ENCODE measurements around the gene TMEM212. TPM values are rescaled to one million over a fixed set of nuclear protein-coding genes. Genes with fewer than 3 reads are reported as not detected.
A peak's percentile ranks its signal among the peaks of the same experiment; 100 is the strongest.

The TMEM212 gene
- total and polyA plus RNA-seq, 2 of the 13 experiments (the other 11 are each of a cell fraction or from before 2014, with no cell fraction given): not detected

DNA sequence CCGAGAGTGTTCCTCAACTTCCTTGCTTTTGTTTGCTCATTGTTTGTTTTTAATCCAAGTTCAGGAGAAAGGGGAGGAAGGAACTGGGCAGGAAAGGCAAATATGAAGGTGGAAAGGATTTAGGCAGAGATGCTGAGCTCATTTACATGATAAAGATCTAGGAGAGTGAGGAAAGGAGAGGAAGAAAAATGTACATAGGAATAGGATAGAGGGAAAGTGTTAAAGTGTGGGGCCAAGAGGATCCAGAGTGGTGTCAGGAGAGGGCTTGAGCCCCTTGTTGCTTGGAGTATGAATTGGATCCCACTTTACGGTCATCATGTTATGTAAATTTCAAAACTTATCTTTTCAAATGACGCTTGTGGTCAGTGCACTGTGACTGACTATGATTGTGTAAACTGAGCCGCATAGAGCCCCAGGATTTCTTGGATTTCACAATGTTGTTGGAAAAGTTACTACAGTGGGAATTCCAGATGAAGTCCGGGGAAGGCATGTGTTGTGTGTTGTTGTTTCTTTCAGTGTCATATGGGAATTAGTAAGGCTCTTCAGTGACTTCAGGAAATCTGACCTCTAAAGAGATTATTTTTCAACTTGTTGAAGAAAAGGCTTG lies 17.8 kb upstream of the TMEM212 start (continued):
- TF ChIP-seq ZMYM2 (CRISPR knock-in tag; IDR thresholded peaks at IDR 0.05) (no peak), KDM3A (CRISPR knock-in tag; IDR thresholded peaks at IDR 0.05; ENCODE audit: low read depth) (no peak), TAF1 (CRISPR knock-in tag; IDR thresholded peaks at IDR 0.05) (no peak), ZNF605 (CRISPR knock-in tag; IDR thresholded peaks at IDR 0.05) (no peak), ZNF354B (CRISPR knock-in tag; IDR thresholded peaks at IDR 0.05) (no peak), DNMT3B (CRISPR knock-in tag; conservative IDR thresholded peaks at IDR 0.05) (no peak), TBX2 (CRISPR knock-in tag; IDR thresholded peaks at IDR 0.05; ENCODE audit: borderline replicate concordance) (0 out of 2 replicates have a peak, but pooled peaks have one; percentile 31), PHF20 (CRISPR knock-in tag; IDR thresholded peaks at IDR 0.05) (no peak), PHB2 (IDR thresholded peaks at IDR 0.05; ENCODE audit: partially characterized antibody) (no peak), CREB1 (IDR thresholded peaks at IDR 0.05) (no peak), CREB1 (CRISPR knock-in tag; IDR thresholded peaks at IDR 0.05) (0 out of 2 replicates have a peak, but pooled peaks have one; percentile 43), ZNF724P (CRISPR knock-in tag; IDR thresholded peaks at IDR 0.05; ENCODE audit: borderline replicate concordance) (no peak), ZNF446 (CRISPR knock-in tag; IDR thresholded peaks at IDR 0.05) (no peak), ZNF17 (CRISPR knock-in tag; IDR thresholded peaks at IDR 0.05) (no peak), SAFB2 (CRISPR knock-in tag; IDR thresholded peaks at IDR 0.05; ENCODE audit: borderline replicate concordance, low read depth) (no peak), FOXP1 (IDR thresholded peaks at IDR 0.05) (no peak), FOXP1 (CRISPR knock-in tag; IDR thresholded peaks at IDR 0.05) (peak; percentile 38; the same call in 1 of the 2 replicates)
- TF ChIP-seq, protein P1, sequence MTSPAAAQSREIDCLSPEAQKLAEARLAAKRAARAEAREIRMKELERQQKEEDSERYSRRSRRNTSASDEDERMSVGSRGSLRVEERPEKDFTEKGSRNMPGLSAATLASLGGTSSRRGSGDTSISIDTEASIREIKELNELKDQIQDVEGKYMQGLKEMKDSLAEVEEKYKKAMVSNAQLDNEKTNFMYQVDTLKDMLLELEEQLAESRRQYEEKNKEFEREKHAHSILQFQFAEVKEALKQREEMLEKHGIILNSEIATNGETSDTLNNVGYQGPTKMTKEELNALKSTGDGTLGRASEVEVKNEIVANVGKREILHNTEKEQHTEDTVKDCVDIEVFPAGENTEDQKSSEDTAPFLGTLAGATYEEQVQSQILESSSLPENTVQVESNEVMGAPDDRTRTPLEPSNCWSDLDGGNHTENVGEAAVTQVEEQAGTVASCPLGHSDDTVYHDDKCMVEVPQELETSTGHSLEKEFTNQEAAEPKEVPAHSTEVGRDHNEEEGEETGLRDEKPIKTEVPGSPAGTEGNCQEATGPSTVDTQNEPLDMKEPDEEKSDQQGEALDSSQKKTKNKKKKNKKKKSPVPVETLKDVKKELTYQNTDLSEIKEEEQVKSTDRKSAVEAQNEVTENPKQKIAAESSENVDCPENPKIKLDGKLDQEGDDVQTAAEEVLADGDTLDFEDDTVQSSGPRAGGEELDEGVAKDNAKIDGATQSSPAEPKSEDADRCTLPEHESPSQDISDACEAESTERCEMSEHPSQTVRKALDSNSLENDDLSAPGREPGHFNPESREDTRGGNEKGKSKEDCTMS (CRISPR knock-in tag; conservative IDR thresholded peaks at IDR 0.05): no peak
- TF ChIP-seq, protein P2, sequence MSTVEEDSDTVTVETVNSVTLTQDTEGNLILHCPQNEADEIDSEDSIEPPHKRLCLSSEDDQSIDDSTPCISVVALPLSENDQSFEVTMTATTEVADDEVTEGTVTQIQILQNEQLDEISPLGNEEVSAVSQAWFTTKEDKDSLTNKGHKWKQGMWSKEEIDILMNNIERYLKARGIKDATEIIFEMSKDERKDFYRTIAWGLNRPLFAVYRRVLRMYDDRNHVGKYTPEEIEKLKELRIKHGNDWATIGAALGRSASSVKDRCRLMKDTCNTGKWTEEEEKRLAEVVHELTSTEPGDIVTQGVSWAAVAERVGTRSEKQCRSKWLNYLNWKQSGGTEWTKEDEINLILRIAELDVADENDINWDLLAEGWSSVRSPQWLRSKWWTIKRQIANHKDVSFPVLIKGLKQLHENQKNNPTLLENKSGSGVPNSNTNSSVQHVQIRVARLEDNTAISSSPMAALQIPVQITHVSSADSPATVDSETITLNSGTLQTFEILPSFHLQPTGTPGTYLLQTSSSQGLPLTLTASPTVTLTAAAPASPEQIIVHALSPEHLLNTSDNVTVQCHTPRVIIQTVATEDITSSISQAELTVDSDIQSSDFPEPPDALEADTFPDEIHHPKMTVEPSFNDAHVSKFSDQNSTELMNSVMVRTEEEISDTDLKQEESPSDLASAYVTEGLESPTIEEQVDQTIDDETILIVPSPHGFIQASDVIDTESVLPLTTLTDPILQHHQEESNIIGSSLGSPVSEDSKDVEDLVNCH (CRISPR knock-in tag; IDR thresholded peaks at IDR 0.05): no peak
- TF ChIP-seq, protein P3, sequence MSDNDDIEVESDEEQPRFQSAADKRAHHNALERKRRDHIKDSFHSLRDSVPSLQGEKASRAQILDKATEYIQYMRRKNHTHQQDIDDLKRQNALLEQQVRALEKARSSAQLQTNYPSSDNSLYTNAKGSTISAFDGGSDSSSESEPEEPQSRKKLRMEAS (IDR thresholded peaks at IDR 0.05): peak; percentile 21; the same call in 1 of the 2 replicates
- TF ChIP-seq, protein P4, sequence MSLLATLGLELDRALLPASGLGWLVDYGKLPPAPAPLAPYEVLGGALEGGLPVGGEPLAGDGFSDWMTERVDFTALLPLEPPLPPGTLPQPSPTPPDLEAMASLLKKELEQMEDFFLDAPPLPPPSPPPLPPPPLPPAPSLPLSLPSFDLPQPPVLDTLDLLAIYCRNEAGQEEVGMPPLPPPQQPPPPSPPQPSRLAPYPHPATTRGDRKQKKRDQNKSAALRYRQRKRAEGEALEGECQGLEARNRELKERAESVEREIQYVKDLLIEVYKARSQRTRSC (CRISPR knock-in tag; IDR thresholded peaks at IDR 0.05; ENCODE audit: low read depth): no peak
- TF ChIP-seq, protein P5, sequence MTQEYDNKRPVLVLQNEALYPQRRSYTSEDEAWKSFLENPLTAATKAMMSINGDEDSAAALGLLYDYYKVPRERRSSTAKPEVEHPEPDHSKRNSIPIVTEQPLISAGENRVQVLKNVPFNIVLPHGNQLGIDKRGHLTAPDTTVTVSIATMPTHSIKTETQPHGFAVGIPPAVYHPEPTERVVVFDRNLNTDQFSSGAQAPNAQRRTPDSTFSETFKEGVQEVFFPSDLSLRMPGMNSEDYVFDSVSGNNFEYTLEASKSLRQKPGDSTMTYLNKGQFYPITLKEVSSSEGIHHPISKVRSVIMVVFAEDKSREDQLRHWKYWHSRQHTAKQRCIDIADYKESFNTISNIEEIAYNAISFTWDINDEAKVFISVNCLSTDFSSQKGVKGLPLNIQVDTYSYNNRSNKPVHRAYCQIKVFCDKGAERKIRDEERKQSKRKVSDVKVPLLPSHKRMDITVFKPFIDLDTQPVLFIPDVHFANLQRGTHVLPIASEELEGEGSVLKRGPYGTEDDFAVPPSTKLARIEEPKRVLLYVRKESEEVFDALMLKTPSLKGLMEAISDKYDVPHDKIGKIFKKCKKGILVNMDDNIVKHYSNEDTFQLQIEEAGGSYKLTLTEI (CRISPR knock-in tag; conservative IDR thresholded peaks at IDR 0.05): no peak

Data from HepG2 (cell line).